ENCODE data around the gene UPP1. TPM values are rescaled to one million over a fixed set of nuclear protein-coding genes. Genes with fewer than 3 reads are reported as not detected.

Gene UPP1
- total RNA-seq, 2 donors from 2014 or later: 11.1 to 11.2 TPM

DNA sequence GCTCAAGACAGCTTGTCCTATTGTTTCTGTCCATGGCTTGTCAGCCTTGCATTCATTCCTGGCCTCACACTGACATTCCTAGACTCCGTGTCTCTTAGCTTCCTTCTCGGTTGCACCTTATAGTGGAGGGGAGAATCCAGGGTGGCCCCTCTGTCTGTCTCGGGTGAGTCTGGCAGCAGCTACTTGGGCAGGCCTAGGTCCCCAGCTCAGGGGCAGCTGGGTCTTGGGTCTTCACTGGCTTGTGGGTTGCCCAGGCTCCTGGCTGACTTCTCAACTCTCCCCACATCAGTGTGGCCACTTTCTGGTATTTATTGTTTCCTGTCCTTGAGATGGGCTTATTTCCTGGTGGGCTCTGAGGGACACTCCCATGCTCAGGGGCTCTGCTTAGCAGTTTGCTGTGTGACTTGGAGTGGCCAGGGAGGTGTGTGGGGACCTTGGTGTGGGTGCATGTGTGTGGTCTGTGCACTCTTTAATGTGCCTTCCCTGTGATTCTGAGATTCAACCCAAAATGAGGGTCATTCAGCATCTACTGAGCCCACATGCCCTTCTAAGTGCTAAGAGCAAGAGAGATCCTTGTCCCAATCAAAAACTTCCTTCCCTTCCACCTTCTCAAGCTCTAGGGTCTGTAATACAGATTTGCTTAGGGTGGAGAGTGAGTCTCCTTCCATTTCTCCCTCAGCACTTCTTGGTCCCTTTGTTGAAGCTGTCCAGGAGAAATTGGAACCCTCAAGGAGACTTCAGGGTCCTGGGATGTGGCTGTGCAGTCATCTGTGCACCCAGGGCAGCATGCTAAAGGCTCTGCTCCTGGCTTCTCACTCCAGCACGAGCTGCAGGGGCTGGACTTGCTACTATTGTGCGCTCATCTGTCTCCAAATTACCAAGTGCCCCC is 20.1 kb downstream of the UPP1 start:
- no peaks in the 10 kb centered on the region for H3K27me3 ChIP-seq
- H3K27ac ChIP-seq: no peak overlapping the region
- DNase-seq (ENCODE audit: low spot score): no peak
- H3K4me3 ChIP-seq: no peak overlapping the region
- H3K9me3 ChIP-seq: no peaks in the 10 kb centered on the region
- no peaks in the 10 kb centered on the region for H3K4me1 ChIP-seq
- TF ChIP-seq CTCF (IDR thresholded peaks at IDR 0.05): no peak
- peaks cover 32% of the 10 kb centered on the region for H3K36me3 ChIP-seq

GRCh38 chr7:48109848-48110663 is 21.0 kb downstream of the UPP1 start:
- Histone ChIP-seq H3K27ac (no peak overlapping the region), H3K4me1 (no peaks in the 10 kb centered on the region), H3K4me3 (no peak overlapping the region), H3K9me3 (no peaks in the 10 kb centered on the region), H3K27me3 (no peaks in the 10 kb centered on the region), H3K36me3 (peaks cover 26% of the 10 kb centered on the region)
- DNase-seq (ENCODE audit: low spot score): peak; percentile 88
- peak; percentile 98 to 99 for TF ChIP-seq CTCF (IDR thresholded peaks at IDR 0.05)

DNA sequence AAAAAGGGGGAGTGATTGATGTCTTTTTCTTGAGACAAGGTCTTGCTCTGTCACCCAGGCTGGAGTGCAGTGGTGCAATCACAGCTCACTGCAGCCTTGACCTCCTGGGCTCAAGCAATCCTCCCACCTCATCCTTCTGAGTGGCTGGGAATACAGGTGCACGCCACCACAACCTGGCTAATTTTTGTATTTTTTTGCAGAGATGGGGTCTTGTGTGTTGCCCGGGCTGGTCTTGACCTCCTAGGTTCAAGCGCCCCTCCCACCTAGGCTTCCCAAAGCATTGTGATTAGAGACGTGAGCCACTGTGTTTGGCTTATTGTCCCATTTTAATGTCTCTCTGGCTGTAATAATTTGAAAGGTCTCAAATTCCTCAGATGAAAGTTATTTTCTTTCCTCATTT is 21.8 kb downstream of the UPP1 start:
- DNase-seq (ENCODE audit: low spot score): no peak
- H3K9me3 ChIP-seq: no peaks in the 10 kb centered on the region
- no peak for TF ChIP-seq CTCF (IDR thresholded peaks at IDR 0.05)
- no peak overlapping the region for H3K27ac ChIP-seq
- no peaks in the 10 kb centered on the region for H3K4me1 ChIP-seq
- H3K4me3 ChIP-seq: no peak overlapping the region
- H3K36me3 ChIP-seq: peaks cover 26% of the 10 kb centered on the region
- no peaks in the 10 kb centered on the region for H3K27me3 ChIP-seq

DNA sequence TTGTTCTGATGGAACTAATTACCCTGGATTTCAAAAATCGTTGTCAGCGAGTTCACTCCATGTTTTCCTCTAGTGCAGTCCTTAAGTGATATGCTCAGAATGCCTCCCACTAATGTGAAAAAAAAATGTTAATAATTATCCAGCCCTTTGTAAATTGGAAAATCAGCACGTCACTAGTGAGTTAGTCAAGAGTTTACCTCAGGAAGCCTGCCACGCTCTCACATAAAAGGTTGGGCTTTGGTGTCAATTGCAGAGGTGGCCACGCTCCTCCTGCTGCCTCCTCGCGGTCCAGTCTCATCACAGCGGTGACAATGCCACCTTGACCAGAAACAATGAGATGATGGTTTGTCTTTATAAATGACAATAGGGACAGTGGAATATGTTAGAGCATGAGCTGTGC is 22.5 kb downstream of the UPP1 start:
- H3K9me3 ChIP-seq: no peaks in the 10 kb centered on the region
- TF ChIP-seq CTCF (IDR thresholded peaks at IDR 0.05): no peak
- H3K27me3 ChIP-seq: no peaks in the 10 kb centered on the region
- no peak overlapping the region for H3K27ac ChIP-seq
- H3K4me1 ChIP-seq: no peaks in the 10 kb centered on the region
- peaks cover 25% of the 10 kb centered on the region for H3K36me3 ChIP-seq
- peak; percentile 21 for DNase-seq (ENCODE audit: low spot score)
- H3K4me3 ChIP-seq: no peak overlapping the region

DNA sequence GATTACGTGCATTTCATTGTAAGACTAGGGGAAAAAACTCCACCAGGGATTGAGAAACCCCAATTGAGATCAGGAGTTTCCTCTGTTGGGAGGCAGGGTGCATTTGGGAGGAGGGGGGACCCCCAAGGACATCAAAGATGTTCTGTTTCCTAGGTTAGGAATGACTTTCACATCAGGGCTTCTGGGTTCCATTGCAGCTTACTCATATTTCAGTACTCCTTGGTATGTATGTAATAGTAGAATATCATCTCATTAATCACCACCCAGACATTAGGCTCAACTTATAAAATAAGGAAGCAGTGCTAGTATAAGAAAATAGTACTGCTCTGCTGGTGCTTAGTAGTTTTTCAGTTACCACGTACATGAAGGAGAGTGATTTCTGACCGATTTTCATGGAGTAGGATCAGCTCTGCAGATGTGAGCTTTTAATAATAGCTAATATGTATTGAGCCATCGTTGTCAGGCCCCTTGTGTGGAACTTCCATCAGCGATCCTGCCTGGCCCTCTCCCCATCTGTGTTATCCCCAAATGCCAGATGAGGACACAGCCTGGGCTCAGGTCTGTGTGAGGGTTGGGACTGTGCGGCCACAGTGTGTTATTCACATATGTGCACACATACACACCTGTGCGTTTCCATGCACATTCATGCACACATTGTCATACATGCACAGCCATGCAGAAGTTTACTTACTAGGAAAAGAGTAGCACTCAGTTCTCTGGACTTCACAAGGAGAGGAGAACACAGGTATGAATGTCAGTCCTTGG is 23.5 kb downstream of the UPP1 start:
- TF ChIP-seq CTCF (IDR thresholded peaks at IDR 0.05): no peak
- Histone ChIP-seq H3K9me3 (no peaks in the 10 kb centered on the region), H3K27me3 (no peaks in the 10 kb centered on the region), H3K36me3 (peaks cover 15% of the 10 kb centered on the region), H3K4me1 (no peaks in the 10 kb centered on the region), H3K27ac (no peak overlapping the region), H3K4me3 (no peak overlapping the region)
- no peak for DNase-seq (ENCODE audit: low spot score)
